Ureter (tissue), 1 donor: ENCODE data around the gene NUMB. TPM values are rescaled to one million over a fixed set of nuclear protein-coding genes. Genes with fewer than 3 reads are reported as not detected.
"Not testable (repeated sequence)": the region's sequence is repeated elsewhere in the genome, so short reads cannot be mapped to it uniquely, and the experiment has no call there.

Source experiments
- DNase-seq: peaks from one replicate; pipeline ENCODE4 v3.0.0-alpha.2; 2020; ENCODE audit warnings: low spot score
- total RNA-seq: library from RNA; stranded (reverse); gene quantifications from one replicate; pipeline ENCODE4 v1.2.4, GENCODE V29; 2023
- donor health status: DM: yes; HTN: yes; CAD: no.

The NUMB gene
- total RNA-seq, 1 donor from 2014 or later: 83.7 TPM

DNA sequence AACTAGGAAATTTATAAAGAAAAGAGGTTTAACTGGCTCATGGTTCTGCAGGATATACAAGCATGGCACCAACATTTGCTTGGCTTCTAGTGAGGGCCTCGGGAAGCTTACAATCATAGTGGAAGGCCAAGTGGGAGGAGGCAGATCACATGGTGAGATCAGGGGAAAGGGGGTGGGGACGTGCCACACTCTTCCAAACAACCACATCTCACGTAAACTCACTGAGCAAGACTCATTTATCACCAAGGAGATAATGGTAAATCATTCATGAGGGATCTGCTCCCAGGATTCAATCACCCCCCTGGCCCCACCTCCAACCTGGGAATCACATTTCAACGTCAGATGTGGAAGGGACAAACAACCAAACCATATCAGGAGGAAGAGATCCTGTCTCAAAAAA, 35.8 kb downstream of the NUMB start:
- DNase-seq: no peak

- DNase-seq: no peak
Measured at GRCh38 chr14:73418227-73418626, 40.1 kb downstream of the NUMB start.

- not testable (repeated sequence) for DNase-seq
Measured at GRCh38 chr14:73406248-73406647, 52.1 kb downstream of the NUMB start.

DNA sequence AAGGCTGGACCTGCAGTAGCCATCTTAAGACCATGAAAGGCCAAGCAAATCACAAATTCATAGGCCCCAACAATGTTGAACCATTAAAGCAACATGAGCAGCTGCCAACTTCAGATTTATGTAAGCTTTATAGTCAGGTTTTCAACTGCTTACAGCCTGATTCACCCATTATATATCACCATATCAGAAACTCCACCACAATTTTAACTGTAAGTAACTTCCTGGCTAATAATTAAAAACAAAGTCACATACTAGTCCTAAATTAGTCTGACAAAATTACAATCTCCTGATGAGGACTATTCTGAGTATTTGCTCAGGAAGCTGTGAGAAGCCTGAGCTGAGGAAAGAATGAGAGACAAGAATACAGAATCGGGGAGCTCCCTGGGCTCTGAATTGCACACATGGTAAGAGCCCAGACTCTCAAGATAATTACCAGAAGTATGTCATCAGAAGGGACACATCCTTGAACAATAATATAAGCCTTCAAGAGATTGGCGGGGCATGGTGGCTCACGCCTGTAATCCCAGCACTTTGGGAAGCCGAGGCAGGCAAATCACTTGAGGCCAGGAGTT, 55.1 kb downstream of the NUMB start:
- DNase-seq: no peak

DNA sequence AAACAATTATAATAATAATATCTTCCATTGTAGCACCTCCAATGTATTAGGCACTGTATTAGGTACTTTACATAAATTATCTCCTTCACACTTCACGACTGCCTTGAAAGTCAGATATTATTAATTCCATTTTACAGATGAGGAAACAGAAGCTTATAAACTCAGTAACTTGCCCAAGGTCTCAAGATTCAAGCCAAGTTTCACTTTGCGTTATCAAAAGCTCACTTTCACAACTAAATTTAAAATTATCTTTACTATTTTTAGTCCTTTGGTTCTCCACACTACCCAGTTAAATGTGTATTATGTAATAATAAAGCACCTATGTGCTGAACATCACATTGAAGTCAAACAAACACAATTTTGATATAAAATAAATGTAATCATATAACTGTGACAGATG, 55.8 kb downstream of the NUMB start:
- no peak for DNase-seq

GRCh38 chr14:73397810-73398209, 60.5 kb downstream of the NUMB start:
- no peak for DNase-seq

DNA sequence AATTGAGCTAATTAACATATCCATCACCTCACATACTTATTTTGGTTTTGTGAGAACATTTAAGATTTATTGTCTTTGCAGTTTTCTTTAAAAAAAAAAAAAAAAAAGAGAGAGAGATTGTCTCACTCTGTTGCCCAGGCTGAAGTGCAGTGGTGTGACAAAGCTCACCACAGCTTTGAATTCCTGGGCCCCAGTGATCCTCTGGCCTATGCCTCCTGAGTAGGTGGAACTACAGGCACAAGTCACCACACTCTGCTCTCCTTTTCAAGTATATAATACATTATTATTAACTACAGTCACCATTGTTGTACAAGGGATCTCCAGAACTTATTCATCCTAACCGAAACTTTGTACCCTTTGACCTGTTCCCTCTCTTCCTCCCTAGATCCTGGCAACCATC, 64.0 kb downstream of the NUMB start:
- no peak for DNase-seq

- DNase-seq: no peak
Measured at GRCh38 chr14:73393375-73393774, 65.0 kb downstream of the NUMB start.

DNA sequence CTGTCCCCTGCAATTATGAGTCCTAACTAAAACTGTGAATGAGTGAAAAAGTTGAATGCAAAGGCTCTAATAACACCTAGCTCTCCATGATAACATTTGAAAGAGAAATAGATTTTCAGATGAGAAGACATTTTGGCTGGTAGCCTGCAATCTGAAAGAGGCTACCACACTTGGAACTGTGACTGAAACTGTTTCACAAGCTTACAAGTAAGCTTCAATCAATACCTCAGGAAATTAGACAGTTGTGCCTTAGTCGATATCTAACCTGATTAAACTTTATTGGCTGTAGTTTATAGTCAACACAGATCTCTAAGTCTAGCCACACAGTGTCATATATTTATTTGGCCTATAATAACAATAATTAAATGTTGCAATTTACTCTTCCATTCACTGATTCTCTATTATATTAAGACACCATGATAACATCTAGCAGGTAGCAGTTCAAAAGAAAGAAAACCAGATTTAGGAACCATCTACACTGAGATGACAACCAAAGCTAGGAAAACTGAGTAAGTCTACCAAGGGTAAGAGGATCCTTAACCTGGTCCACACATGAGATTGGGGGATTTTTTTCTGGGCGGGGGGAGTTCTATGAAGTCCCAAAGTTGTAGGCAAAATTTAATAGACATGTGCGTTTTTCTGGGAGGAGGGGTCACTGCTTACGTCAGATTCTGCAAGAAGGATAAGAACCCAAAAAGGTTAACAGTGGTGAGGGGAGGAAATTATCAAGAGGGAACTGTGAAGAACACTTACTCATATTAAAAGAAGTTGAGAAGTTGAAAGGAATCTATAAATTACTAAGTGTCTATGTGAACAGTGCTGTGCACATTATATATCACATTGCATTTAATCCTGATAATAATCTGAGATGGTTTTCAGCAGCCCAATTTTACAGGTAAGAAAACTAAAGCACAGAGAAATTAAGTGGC, 65.8 kb downstream of the NUMB start:
- DNase-seq: no peak

GRCh38 chr14:73387860-73388259, 70.5 kb downstream of the NUMB start:
- DNase-seq: not testable (repeated sequence)

- no peak for DNase-seq
Measured at GRCh38 chr14:73386342-73386741, 72.0 kb downstream of the NUMB start.

DNA sequence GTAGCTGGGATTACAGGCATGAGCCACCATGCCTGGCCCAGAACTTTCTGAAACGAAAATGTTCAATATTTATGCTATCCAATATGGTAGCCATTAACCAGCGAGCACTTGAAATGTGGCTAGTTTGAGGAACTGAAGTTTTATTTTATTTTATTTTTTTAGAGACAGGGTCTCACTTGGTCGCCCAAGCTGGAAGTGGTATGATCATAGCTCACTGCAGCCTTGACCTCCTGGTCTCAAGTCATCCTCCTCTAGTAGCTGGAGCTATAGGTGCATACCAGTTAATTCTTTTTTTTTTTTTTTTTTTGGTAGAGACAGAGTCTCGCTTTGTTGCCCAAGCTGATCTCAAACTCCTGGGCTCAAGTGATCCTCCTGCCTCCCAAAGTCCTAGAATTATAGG, 73.3 kb downstream of the NUMB start:
- not testable (repeated sequence) for DNase-seq

DNA sequence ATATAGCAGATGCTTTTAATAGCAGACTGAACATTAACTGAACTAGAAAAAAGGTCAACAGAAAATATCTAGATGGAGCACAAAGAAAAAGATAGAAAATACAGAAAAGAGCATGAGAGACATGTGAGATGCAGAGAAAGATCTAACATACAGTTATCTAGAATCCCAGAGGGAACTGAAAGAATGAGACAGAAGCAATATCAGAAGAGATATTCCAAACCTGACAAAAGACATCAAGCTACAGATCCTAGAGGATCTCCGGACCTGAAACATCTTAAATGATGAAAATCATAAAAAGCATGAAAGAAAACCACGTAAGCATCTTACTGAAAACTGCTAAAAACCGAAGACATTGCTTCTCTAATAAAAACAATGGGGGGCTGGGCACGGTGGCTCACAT, 75.0 kb downstream of the NUMB start:
- DNase-seq: no peak

DNA sequence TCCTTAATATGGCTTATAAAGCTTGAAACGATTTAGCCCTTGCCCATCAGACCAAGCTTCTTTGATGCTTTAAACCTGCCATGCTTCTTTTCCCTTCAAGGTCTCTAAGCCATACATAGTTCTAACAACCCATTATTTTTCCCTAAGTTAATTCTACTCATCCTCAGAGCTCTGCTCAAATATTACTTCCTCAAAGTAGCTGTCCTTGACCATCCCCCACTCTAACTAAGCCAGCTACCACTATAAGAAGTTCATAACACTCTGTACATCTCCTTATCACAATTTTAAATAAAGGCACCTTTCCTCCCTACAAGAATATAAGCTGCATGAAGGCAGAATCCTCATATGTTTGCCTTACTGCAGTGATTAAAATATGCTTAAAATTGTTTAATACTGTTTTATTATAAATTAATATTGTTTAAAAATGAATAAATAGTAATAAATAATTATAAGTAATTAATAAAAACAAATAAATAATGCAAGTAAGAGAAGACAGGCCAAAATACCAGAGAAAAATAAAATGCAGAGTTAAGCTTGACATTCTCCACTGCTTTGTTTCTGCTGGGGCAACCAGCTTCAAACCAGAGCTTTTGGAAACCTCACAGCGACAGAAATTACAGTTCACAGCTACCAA, 76.8 kb downstream of the NUMB start:
- DNase-seq: no peak

DNA sequence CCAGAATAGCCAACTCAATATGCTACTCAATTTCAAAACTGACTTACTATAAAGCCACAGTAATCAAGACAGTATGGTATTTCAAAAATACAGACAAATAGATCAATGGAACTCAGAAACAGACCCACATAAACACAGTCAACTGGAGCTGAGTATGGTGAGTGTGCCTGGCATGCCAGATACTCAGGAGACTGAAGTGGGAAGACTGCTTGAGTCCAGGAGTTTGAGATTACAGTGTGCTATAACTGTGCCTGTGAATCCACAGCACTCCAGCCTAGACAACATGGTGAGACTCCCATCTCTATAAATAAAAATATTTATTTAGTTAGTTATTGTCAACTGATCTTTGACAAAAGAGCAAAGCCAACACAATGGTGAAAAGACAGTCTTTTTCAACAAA, 81.8 kb downstream of the NUMB start:
- DNase-seq: no peak

DNA sequence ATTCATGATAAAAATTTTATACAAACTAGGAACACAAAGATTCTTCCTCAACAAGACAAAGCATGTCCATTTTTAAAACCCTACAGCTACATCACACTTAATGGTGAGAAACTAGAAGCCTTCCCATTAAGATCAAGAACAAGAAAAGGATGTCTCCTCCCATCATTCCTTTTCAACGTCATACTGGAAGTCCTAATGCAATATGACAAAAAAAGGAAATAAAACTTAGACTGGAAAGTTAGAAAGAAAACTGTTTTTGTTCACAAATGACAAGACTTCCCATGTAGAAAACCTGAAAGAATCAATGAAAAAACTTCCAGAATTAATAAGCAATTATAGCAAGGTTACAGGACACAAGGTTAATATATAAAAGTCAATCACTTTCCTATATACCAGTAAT, 82.5 kb downstream of the NUMB start:
- no peak for DNase-seq

DNA sequence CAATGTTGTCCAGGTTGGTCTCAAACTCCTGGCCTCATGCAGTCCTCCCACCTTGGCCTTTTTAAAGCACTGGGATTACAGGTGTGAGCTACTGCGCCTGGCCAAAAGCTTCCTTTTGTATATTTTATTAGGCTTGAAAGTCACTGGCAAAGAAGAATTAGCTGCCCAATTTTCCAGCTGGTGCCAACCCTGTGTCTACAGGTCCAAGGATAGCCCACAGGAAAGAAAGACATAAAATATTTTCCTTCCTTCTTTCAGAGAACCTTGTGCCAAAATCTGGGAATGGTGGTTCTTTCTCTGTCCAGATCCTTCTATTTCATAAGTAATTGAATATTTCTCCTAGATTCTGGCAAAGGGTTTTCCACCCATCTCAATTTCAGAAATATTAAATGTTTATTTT, 84.1 kb downstream of the NUMB start:
- DNase-seq: no peak

GRCh38 chr14:73372529-73372928, 85.8 kb downstream of the NUMB start:
- DNase-seq: no peak

GRCh38 chr14:73370561-73370960, 87.8 kb downstream of the NUMB start:
- DNase-seq: no peak

DNA sequence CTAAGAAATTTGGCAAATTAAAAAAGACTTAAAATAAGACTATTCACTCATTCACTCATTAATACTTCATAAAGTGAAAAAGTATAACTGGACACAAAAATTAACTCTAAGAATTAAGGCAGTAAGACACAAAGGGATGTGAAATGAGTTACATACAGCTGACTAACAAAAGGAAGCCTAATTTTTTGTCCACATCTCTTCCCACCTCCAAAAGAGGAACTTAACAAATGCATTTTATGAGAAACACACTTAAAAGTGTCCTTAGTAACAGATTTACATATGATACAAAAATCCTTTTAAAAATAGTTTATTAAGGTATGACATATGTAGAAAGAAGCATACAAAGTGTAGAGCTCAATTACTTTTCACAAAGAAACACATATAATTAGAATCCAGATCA, 88.9 kb downstream of the NUMB start:
- no peak for DNase-seq

- DNase-seq: no peak
Measured at GRCh38 chr14:73368616-73369015, 89.7 kb downstream of the NUMB start.

DNA sequence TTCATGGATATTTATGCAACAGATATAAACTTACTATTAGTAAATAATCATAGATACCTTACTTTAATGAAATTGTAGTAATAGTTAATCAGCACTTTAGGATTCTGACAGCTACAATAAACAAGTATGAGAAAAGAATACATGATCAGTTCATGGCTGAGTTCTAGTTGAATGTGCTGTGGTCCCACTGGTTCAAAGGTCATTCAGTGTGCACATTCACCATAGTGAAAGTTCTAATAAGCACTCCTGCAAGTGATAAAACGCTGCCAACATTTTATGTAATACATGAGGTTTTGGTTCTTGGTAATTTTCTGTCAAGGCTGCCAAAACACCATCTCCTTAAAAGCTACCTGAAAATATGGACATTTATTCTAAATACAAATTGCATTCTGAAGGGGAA, 92.6 kb downstream of the NUMB start:
- no peak for DNase-seq

DNA sequence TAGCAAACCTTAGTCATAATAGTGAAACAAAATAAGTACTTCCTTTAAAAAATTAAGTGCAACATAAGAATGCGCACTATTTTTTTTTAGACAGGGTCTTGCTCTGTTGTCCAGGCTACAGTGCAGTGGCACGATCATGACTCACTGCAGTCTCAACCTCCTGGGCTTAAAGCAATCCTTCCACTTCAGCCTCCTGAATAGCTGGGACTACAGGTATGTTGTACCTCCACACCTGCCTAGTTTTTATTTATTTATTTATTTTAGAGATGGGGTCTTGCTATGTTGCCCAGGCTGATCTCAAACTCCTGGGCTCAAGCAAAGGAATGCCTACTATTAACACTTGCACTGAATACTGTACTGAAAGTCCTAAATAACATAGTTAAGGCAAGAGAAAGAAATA, 93.8 kb downstream of the NUMB start:
- DNase-seq: no peak
